ENCODE results near the gene IL18.

DNA sequence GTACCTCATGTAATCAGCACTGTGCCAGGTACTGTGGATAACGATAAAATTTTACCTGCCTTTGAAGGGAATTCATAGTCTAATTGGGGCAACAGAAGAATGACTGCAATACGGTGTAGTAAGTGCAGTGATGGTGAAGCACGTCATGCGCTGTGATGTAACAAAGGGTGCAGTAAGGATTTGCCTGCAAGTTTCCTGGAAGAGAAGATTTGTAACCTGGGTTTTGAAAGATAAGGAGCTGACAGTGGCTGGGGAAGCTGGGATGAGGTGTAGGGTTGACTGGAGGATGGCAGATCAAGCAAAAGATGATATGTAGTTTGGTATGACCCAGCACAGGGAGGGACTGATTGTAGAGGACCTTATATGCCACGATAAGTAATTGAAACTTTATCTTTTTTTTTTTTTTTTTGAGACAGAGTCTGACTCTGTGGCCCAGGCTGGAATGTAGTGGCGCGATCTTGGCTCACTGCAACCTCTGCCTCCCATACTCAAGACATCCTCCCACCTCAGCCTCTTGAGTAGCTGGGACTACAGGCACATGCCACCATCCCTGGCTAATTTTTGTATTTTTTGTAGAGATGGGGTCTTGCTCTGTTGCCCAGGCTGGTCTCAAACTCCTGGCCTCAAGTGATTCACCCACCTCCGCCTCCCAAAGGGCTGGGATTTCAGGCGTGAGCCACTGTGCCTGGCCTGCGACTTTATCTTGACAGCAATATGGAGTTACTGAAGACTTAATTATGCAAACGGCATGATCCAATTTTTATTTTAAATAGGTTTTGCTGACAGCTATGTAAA lies 66.0 kb downstream of the IL18 start:
- TF ChIP-seq, protein P1, sequence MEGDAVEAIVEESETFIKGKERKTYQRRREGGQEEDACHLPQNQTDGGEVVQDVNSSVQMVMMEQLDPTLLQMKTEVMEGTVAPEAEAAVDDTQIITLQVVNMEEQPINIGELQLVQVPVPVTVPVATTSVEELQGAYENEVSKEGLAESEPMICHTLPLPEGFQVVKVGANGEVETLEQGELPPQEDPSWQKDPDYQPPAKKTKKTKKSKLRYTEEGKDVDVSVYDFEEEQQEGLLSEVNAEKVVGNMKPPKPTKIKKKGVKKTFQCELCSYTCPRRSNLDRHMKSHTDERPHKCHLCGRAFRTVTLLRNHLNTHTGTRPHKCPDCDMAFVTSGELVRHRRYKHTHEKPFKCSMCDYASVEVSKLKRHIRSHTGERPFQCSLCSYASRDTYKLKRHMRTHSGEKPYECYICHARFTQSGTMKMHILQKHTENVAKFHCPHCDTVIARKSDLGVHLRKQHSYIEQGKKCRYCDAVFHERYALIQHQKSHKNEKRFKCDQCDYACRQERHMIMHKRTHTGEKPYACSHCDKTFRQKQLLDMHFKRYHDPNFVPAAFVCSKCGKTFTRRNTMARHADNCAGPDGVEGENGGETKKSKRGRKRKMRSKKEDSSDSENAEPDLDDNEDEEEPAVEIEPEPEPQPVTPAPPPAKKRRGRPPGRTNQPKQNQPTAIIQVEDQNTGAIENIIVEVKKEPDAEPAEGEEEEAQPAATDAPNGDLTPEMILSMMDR (IDR thresholded peaks at IDR 0.05; ENCODE audit: insufficient read depth, low read length, poor library complexity, severe bottlenecking), result no peak
- no peak for TF ChIP-seq EZH2phosphoT487 (conservative IDR thresholded peaks at IDR 0.05; ENCODE audit: low read length)
